ENCODE measurements around the gene LRRC56.
"Not testable (repeated sequence)": the region's sequence is repeated elsewhere in the genome, so short reads cannot be mapped to it uniquely, and the experiment has no call there.

The LRRC56 gene

GRCh38 chr11:561148-562003, 24.0 kb downstream of the LRRC56 start:
- no peak for DNase-seq

- DNase-seq, result no peak
These were observed 24.8 kb downstream of the LRRC56 start for GRCh38 chr11:562046-562645.

GRCh38 chr11:563066-563811, 25.9 kb downstream of the LRRC56 start:
- no peak for DNase-seq

GRCh38 chr11:563812-564578, 26.7 kb downstream of the LRRC56 start:
- DNase-seq, result no peak

- no peak for DNase-seq
These were observed 28.7 kb downstream of the LRRC56 start for GRCh38 chr11:565921-566509.

GRCh38 chr11:567011-567628, 29.8 kb downstream of the LRRC56 start:
- no peak for DNase-seq

- no peak for DNase-seq
These were observed 30.4 kb downstream of the LRRC56 start for GRCh38 chr11:567629-568292.

GRCh38 chr11:568306-569157, 31.2 kb downstream of the LRRC56 start:
- peak; percentile 97 for DNase-seq

GRCh38 chr11:569158-569885, 32.0 kb downstream of the LRRC56 start:
- no peak for DNase-seq

- no peak for DNase-seq
These were observed 34.5 kb downstream of the LRRC56 start for GRCh38 chr11:571802-572185.

GRCh38 chr11:573146-573759, 35.9 kb downstream of the LRRC56 start:
- no peak for DNase-seq

GRCh38 chr11:574031-574570, 36.8 kb downstream of the LRRC56 start:
- DNase-seq, result not testable (repeated sequence)

GRCh38 chr11:574632-575312, 37.4 kb downstream of the LRRC56 start:
- DNase-seq, result no peak

- DNase-seq, result no peak
These were observed 38.1 kb downstream of the LRRC56 start for GRCh38 chr11:575313-575995.

GRCh38 chr11:575996-576768, 38.9 kb downstream of the LRRC56 start, which contains the start of gene PHRF1:
Gene PHRF1 (plus strand): TSS chr11:576470. CDS start chr11:581513, 5,043 bp downstream.
- DNase-seq, result peak; percentile 97

- no peak for DNase-seq
These were observed 39.7 kb downstream of the LRRC56 start for GRCh38 chr11:576811-577610.

Data from activated CD8-positive, alpha-beta memory T cell treated with anti-CD3 and anti-CD28 coated beads, Interleukin-2, amount 50 U/mL, for 48 hours (primary cell).